ENCODE measurements around the gene KLHDC4.
"Not testable (repeated sequence)": the region's sequence is repeated elsewhere in the genome, so short reads cannot be mapped to it uniquely, and the experiment has no call there.

The KLHDC4 gene

GRCh38 chr16:87800497-87800896 lies 34.7 kb upstream of the KLHDC4 start:
- TF ChIP-seq POLR2AphosphoS5 (IDR thresholded peaks at IDR 0.05; ENCODE audit: low read depth, low read length): no peak
- TF ChIP-seq TAF1 (IDR thresholded peaks at IDR 0.05; ENCODE audit: borderline replicate concordance, low read depth, low read length): no peak
- no peak for TF ChIP-seq POLR2A (IDR thresholded peaks at IDR 0.05; ENCODE audit: low read depth, low read length)
- DNase-seq (ENCODE audit: insufficient read length): no peak
- no peak for FAIRE-seq

GRCh38 chr16:87795336-87795735 lies 29.6 kb upstream of the KLHDC4 start:
- TF ChIP-seq POLR2AphosphoS5 (IDR thresholded peaks at IDR 0.05; ENCODE audit: low read depth, low read length) (no peak), TAF1 (IDR thresholded peaks at IDR 0.05; ENCODE audit: borderline replicate concordance, low read depth, low read length) (no peak), POLR2A (IDR thresholded peaks at IDR 0.05; ENCODE audit: low read depth, low read length) (no peak)
- DNase-seq (ENCODE audit: insufficient read length) (no peak), FAIRE-seq (no peak)

GRCh38 chr16:87794485-87795078 lies 28.8 kb upstream of the KLHDC4 start:
- TF ChIP-seq TAF1 (IDR thresholded peaks at IDR 0.05; ENCODE audit: borderline replicate concordance, low read depth, low read length) (no peak), POLR2AphosphoS5 (IDR thresholded peaks at IDR 0.05; ENCODE audit: low read depth, low read length) (no peak), POLR2A (IDR thresholded peaks at IDR 0.05; ENCODE audit: low read depth, low read length) (no peak)
- no peak for DNase-seq (ENCODE audit: insufficient read length)
- FAIRE-seq: no peak

GRCh38 chr16:87792205-87792565 lies 26.4 kb upstream of the KLHDC4 start:
- TF ChIP-seq TAF1 (IDR thresholded peaks at IDR 0.05; ENCODE audit: borderline replicate concordance, low read depth, low read length): no peak
- no peak for TF ChIP-seq POLR2AphosphoS5 (IDR thresholded peaks at IDR 0.05; ENCODE audit: low read depth, low read length)
- no peak for TF ChIP-seq POLR2A (IDR thresholded peaks at IDR 0.05; ENCODE audit: low read depth, low read length)
- FAIRE-seq (no peak), DNase-seq (ENCODE audit: insufficient read length) (no peak)

GRCh38 chr16:87791295-87792204 lies 25.8 kb upstream of the KLHDC4 start:
- TF ChIP-seq POLR2A (IDR thresholded peaks at IDR 0.05; ENCODE audit: low read depth, low read length) (no peak), POLR2AphosphoS5 (IDR thresholded peaks at IDR 0.05; ENCODE audit: low read depth, low read length) (no peak)
- DNase-seq (ENCODE audit: insufficient read length) (no peak), FAIRE-seq (no peak)

GRCh38 chr16:87790292-87791100 lies 24.7 kb upstream of the KLHDC4 start:
- TF ChIP-seq POLR2AphosphoS5 (IDR thresholded peaks at IDR 0.05; ENCODE audit: low read depth, low read length) (no peak), TAF1 (IDR thresholded peaks at IDR 0.05; ENCODE audit: borderline replicate concordance, low read depth, low read length) (no peak), POLR2A (IDR thresholded peaks at IDR 0.05; ENCODE audit: low read depth, low read length) (no peak)
- DNase-seq (ENCODE audit: insufficient read length) (no peak), FAIRE-seq (no peak)

GRCh38 chr16:87789437-87790291 lies 23.9 kb upstream of the KLHDC4 start:
- FAIRE-seq (no peak), DNase-seq (ENCODE audit: insufficient read length) (no peak)
- no peak for TF ChIP-seq POLR2A (IDR thresholded peaks at IDR 0.05; ENCODE audit: low read depth, low read length)
- no peak for TF ChIP-seq POLR2AphosphoS5 (IDR thresholded peaks at IDR 0.05; ENCODE audit: low read depth, low read length)
- no peak for TF ChIP-seq TAF1 (IDR thresholded peaks at IDR 0.05; ENCODE audit: borderline replicate concordance, low read depth, low read length)

GRCh38 chr16:87788730-87789436 lies 23.1 kb upstream of the KLHDC4 start:
- not testable (repeated sequence) for FAIRE-seq

GRCh38 chr16:87787451-87788091 lies 21.8 kb upstream of the KLHDC4 start:
- DNase-seq (ENCODE audit: insufficient read length); FAIRE-seq: not testable (repeated sequence)

More at GRCh38 chr16:87788730-87789436, 23.1 kb upstream of the KLHDC4 start:
- DNase-seq (ENCODE audit: insufficient read length): not testable (repeated sequence)

- TF ChIP-seq POLR2AphosphoS5 (IDR thresholded peaks at IDR 0.05; ENCODE audit: low read depth, low read length) (no peak), POLR2A (IDR thresholded peaks at IDR 0.05; ENCODE audit: low read depth, low read length) (no peak), TAF1 (IDR thresholded peaks at IDR 0.05; ENCODE audit: borderline replicate concordance, low read depth, low read length) (no peak)
- FAIRE-seq (no peak), DNase-seq (ENCODE audit: insufficient read length) (no peak)
These were observed 19.0 kb upstream of the KLHDC4 start for GRCh38 chr16:87784812-87785211.

All from GM12892 (cell line).